GM12872 (cell line): ENCODE data around the gene CLNK.

Experiments
- CTCF ChIP-seq: IDR thresholded peaks from 3 replicates; pipeline ENCODE4 v1.5.1; 2011; ENCODE audit warnings: low read depth, mild to moderate bottlenecking, low read length, moderate library complexity; ENCODE audit not compliant: insufficient read depth

Gene CLNK

GRCh38 chr4:10490996-10491395 lies 193.6 kb downstream of the CLNK start:
- no peak for TF ChIP-seq CTCF

GRCh38 chr4:10482913-10483312 lies 201.7 kb downstream of the CLNK start:
- no peak for TF ChIP-seq CTCF

GRCh38 chr4:10480616-10481015 lies 204.0 kb downstream of the CLNK start:
- no peak for TF ChIP-seq CTCF

- no peak for TF ChIP-seq CTCF
These were observed 205.9 kb downstream of the CLNK start for GRCh38 chr4:10478621-10479020.

- no peak for TF ChIP-seq CTCF
These were observed 214.1 kb downstream of the CLNK start for GRCh38 chr4:10470505-10470904.

- no peak for TF ChIP-seq CTCF
These were observed 218.4 kb downstream of the CLNK start for GRCh38 chr4:10466161-10466560.

GRCh38 chr4:10462876-10463275 lies 221.7 kb downstream of the CLNK start:
- no peak for TF ChIP-seq CTCF
